A549 (cell line): ENCODE results near the gene RD3L.

ENCODE experiments used
- CBX2 ChIP-seq: fragments of 200-600 bp; sonication (generic); IDR thresholded peaks from 2 replicates; pipeline ENCODE4 v1.6.1; 2016; ENCODE audit warnings: low read depth, mild to moderate bottlenecking, borderline replicate concordance
- CEBPB ChIP-seq, 2 experiments: fragments of >200 bp in 1 of 2; sonication (Bioruptor Twin) in 1 of 2; formaldehyde crosslinking in 1 of 2; IDR thresholded peaks; 2 replicates each; pipeline ENCODE4 v1.6.1; 2012 to 2016
- CHD4 ChIP-seq: fragments of 200-600 bp; sonication (generic); IDR thresholded peaks from 2 replicates; pipeline ENCODE4 v1.6.1; 2016; ENCODE audit warnings: antibody characterized with exemption, mild to moderate bottlenecking, borderline replicate concordance
- ELK1 ChIP-seq: fragments of 150-350 bp; IDR thresholded peaks from 2 replicates; pipeline ENCODE4 v1.6.1; 2014; ENCODE audit warnings: low read depth, mild to moderate bottlenecking, low read length
- HDAC2 ChIP-seq: fragments of 200-600 bp; sonication (generic); IDR thresholded peaks from 2 replicates; pipeline ENCODE4 v1.6.1; 2016
- MYC ChIP-seq: IDR thresholded peaks from 2 replicates; pipeline ENCODE4 v1.6.1; 2012; ENCODE audit warnings: mild to moderate bottlenecking, inconsistent platforms, low read length, improper control_type of control experiment, borderline replicate concordance
- PHF8 ChIP-seq: fragments of 200-600 bp; sonication (generic); IDR thresholded peaks from 2 replicates; pipeline ENCODE4 v1.6.1; 2016; ENCODE audit warnings: low read depth, mild to moderate bottlenecking, antibody characterized with exemption, moderate library complexity, borderline replicate concordance
- POLR2A ChIP-seq: IDR thresholded peaks from 2 replicates; pipeline ENCODE4 v1.6.1; 2012; ENCODE audit warnings: mild to moderate bottlenecking, low read length
- REST ChIP-seq: fragments of 200-600 bp; sonication (generic); IDR thresholded peaks from 2 replicates; pipeline ENCODE4 v1.6.1; 2016; ENCODE audit warnings: antibody characterized with exemption, mild to moderate bottlenecking, moderate library complexity
- TF ChIP-seq, protein P1 (sequence below): fragments of >200 bp; sonication (Bioruptor Twin); formaldehyde crosslinking; IDR thresholded peaks from 3 replicates; pipeline ENCODE4 v1.5.1; 2016
- TF ChIP-seq, protein P2 (sequence below): fragments of 450-650 bp; IDR thresholded peaks from 2 replicates; pipeline ENCODE4 v1.6.1; 2014; ENCODE audit warnings: antibody characterized with exemption
- TF ChIP-seq, protein P3 (sequence below): fragments of 250-450 bp; sonication (Bioruptor Pico); IDR thresholded peaks from 2 replicates; pipeline ENCODE4 v1.5.0; 2021; ENCODE audit warnings: mild to moderate bottlenecking, moderate library complexity, borderline replicate concordance

GRCh38 chr14:103897075-103897947 is 45.0 kb downstream of the RD3L start:
- TF ChIP-seq, protein P1, sequence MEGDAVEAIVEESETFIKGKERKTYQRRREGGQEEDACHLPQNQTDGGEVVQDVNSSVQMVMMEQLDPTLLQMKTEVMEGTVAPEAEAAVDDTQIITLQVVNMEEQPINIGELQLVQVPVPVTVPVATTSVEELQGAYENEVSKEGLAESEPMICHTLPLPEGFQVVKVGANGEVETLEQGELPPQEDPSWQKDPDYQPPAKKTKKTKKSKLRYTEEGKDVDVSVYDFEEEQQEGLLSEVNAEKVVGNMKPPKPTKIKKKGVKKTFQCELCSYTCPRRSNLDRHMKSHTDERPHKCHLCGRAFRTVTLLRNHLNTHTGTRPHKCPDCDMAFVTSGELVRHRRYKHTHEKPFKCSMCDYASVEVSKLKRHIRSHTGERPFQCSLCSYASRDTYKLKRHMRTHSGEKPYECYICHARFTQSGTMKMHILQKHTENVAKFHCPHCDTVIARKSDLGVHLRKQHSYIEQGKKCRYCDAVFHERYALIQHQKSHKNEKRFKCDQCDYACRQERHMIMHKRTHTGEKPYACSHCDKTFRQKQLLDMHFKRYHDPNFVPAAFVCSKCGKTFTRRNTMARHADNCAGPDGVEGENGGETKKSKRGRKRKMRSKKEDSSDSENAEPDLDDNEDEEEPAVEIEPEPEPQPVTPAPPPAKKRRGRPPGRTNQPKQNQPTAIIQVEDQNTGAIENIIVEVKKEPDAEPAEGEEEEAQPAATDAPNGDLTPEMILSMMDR = no peak
- TF ChIP-seq CEBPB (IDR thresholded peaks at IDR 0.05) = no peak
- TF ChIP-seq, protein P2, sequence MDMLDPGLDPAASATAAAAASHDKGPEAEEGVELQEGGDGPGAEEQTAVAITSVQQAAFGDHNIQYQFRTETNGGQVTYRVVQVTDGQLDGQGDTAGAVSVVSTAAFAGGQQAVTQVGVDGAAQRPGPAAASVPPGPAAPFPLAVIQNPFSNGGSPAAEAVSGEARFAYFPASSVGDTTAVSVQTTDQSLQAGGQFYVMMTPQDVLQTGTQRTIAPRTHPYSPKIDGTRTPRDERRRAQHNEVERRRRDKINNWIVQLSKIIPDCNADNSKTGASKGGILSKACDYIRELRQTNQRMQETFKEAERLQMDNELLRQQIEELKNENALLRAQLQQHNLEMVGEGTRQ = no peak
- TF ChIP-seq REST = no peak
- no peak for TF ChIP-seq PHF8
- no peak for TF ChIP-seq HDAC2
- TF ChIP-seq, protein P3, sequence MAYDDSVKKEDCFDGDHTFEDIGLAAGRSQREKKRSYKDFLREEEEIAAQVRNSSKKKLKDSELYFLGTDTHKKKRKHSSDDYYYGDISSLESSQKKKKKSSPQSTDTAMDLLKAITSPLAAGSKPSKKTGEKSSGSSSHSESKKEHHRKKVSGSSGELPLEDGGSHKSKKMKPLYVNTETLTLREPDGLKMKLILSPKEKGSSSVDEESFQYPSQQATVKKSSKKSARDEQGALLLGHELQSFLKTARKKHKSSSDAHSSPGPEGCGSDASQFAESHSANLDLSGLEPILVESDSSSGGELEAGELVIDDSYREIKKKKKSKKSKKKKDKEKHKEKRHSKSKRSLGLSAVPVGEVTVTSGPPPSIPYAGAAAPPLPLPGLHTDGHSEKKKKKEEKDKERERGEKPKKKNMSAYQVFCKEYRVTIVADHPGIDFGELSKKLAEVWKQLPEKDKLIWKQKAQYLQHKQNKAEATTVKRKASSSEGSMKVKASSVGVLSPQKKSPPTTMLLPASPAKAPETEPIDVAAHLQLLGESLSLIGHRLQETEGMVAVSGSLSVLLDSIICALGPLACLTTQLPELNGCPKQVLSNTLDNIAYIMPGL = no peak
- no peak for TF ChIP-seq POLR2A
- no peak for TF ChIP-seq CHD4
- no peak for TF ChIP-seq MYC
- no peak for TF ChIP-seq CBX2
- no peak for TF ChIP-seq ELK1
